Kidney capillary endothelial cell (primary cell): ENCODE measurements around the gene TUBB3.
"Not testable (repeated sequence)": the region's sequence is repeated elsewhere in the genome, so short reads cannot be mapped to it uniquely, and the experiment has no call there.

ENCODE experiments used
- DNase-seq: peaks from one replicate; pipeline ENCODE4 v3.0.0-alpha.2; 2018; ENCODE audit warnings: low spot score

Gene TUBB3

DNA sequence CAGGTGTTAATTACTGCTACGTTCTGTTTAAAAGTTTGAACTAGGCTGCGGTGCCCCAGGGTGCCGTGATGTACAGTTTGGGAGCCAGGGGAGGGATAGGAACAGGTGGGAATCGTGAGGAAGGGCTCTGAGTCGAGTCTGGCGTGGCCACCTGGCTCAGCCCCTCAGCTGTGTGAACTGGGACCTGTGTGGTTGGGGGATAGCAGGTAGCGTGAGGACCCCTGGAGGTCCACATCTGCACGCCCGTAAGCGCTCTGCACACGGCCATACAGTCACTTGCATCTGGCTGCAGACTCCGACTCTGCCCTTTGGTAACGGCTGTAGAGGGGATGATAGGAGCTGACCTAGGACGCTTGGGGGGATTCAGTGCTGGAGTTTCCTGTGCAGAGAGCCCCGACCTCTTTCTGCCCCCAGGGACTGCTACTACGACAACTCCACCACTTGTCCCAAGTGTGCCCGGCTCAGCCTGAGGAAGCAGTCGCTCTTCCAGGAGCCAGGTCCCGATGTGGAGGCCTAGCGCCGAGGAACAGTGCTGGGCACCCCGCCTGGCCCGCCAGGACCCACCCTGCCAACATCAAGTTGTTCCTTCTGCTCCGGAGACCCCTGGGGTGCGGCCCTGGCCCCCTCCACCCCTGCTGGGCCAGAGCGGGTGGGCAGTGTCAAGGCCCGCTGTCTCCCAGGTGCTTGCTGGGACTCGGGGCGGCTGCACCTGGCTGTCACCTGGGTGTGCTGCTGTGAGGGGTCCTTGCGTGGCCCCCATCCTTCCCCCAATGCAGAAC lies 42.5 kb downstream of the TUBB3 start:
- no peak for DNase-seq

DNA sequence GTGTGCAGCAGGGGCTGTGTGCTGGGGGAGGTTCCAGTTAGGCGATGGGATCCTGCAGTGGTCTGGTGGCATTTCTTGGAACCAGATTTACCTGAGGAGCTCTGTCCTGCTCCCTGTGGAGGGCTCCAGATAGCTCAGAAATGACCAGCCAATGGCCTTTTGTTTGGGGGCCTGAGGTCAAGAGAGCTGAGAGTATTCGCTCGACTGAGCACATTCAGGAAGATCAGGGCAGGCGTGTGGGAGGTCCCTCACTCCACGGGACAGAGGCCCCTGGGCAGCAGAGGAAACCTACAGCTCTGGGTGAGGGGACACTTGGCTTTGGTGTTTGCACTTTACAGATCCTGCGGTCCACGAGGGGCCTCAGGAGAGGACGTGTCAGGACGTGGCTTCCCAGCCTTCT lies 43.6 kb downstream of the TUBB3 start:
- no peak for DNase-seq

DNA sequence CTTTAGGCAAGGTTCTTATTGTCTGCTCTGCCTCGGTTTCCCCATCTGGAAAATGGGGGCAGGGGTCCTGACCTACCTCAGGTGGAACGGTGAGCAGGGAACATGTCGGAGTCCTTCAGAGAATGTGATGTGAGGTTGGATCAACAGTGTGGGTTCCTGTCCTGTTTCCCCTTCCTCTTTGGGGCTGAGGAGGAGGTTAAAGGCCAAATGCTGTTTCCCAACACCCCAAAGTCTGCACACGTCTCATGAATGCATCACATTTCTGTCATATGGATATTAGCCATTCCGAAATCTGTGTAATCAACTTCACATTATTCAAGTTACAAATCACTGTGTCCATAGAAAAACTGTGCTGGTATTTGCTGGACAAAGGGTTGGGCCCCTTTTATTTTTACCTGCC lies 44.3 kb downstream of the TUBB3 start:
- not testable (repeated sequence) for DNase-seq

DNA sequence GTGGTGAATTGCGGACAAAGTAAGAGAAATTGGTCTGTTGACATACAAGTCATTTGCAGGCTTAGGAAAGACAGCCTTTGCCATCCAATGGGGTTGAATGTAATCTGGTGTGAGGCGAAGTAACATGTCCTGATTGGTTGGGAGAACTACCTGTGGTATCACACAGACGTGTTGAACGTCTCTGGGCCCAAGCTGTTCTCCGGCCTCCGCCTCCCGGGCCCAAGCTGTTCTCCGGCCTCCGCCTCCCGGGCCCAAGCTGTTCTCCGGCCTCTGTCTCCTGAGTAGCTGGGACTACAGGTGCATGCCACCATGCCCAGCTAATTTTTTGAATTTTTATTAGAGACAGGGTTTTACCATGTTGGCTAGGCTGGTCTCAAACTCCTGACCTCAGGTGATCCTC lies 44.9 kb downstream of the TUBB3 start:
- DNase-seq, result not testable (repeated sequence)

DNA sequence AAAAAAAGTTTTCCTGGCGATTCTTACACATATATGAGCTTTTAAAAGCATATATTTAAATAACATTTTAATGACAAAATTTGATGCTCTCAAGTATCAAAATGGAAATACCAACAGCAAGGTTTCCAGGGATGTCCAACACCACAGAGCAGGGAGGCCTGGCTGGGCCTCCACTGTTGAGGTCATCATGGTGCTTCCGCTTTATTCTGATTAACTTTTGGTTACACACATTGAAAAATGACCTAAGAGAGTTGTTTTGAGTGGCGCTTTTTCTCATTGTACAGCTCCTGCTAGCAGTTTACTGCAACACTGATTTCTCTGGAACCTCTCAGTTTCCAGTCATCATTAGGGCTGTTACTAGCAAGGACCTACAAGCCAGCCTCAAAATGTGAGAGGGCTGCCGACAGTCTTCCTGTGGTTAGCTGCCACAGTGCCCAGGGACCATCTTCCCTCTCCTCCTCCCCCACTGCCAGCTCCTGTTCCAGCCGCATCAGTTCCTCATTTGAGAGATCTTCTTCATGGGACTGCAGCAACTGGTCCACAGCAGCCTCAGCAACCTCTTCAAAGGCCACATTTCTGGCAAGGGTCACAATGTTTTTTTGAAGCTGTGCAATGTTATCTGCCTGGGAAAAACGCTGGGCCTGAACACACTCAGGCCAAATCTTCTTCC lies 46.7 kb downstream of the TUBB3 start:
- no peak for DNase-seq

DNA sequence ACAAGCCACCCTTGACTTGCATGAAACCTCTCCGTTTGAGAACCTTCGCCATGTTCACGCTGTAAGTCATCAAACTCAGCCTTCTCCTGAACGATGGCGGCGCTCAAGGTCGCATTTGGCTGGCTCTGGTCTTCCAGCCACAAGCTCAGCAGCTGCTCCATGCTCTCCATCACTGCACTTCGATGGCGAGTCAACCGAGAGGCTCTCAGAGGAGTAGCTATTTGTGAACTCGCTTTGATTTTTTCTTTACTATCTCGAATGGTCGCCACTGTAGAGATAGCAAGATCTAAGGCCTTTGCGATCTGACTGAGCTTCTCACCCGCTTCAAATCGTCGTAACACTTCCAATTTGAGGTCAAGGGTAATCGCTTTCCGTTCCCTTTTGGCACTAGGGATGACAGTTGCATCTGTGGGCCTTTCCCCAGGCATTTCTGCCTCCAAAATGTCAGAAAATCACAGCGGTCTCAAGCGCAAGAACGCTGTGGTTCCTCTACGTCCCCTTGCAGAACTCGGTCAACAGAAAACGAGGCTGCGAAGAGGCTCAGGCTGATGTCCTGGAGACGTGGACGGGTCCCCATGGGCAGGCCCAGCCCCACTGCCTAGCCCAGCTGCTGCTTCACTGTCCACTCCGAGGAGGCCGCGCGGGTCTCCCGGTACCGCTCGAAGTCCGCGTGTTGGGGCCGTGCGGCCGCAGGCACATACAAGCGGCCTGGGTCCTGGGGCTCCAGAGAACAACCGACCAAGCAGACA lies 48.5 kb downstream of the TUBB3 start:
- no peak for DNase-seq

DNA sequence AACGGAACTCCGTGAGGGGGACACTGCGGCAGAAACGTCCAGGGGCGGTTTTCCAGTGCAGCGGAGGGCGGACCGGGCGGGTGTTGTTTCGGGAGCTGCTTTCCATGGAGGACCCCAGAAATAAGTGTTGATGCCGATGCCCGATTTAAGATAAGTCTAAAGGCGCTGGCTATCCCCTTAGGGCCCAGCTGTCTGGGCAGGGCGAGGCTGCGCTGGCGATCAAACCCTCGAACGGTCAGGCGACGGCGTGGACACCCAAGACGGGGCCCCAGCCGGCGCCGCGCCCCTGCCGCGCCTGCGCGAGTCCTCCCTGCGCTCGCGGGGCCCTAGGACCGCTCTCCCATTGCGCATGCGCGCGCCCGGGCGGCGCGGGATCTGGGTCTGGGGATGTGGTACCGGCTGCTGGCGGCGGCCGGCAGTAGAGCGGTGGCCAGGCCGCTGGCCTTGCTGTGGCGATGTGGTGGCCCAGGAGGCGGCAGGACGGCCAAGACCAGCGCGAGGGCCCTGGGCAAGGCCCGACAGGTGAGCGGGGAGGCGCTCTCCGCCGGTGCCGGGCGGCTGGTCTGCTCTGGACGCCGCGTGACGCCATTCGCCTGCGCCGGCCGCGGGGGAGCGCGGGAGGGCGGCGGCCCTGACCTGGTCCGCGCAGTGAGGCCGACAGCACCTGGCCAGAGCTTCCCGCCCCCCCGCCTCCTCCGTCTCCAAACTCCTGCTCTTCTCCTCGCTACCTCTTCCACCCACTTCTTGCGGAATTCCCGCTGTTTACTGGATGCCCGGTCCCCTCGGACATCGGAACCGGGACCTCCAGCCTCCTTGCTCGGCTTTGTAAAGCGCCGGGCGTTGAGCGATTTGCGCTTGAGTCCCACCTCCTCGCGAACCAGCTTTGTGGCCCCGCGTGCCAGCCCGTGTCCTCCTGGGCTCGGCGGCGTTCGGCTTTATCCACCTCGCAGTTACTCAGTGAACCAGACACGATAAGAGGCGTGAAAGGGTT lies 49.4 kb downstream of the TUBB3 start:
- peak; percentile 95 for DNase-seq

DNA sequence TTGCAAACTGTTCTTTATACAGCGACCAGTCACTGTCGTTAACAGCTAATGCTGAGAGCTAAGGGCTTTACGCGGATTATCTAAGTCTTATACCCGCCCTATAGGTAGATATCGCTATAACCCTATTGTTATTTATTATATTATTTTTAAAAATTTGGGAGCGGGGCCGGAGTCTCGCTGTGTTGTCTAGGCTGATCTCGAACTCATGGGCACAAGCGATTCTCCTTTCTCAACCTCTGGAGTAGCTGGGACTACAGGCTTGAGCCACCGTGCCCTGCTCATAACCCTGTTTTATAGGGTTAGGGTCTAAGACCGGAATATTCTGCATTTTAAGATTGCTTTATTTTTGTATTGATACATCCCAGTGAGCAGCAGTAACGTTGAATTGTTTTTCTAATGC lies 50.1 kb downstream of the TUBB3 start:
- DNase-seq, result no peak

DNA sequence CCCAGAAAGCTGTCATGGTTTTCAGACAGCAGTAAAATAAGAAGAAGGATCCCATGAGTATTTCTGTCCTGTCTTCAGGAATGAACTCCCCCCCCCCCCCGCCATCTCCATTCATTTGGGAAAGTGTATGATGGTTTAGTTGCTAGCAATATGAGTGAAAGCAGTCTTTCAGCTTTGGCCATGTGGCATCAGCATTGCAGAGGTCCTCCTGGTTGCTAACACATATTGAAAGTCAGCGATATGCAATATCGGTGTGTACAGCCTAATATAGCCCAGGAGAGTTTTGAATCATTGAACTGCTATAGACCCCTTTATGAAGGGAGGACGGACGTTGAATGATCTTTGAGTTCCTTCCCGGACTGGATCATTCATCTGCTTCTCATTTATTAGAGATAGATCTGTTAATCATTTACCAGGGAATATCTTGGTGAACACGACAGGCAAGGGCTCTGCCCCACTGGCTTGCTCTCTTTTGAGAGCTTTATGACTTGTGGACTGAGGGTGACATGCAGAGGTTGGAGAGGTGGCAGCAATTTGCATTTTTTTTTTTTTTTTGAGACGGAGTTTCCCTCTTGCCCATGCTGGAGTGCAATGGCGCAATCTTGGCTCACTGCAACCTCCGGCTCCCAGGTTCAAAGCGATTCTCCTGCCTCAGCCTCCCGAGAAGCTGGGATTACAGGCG lies 50.7 kb downstream of the TUBB3 start:
- DNase-seq, result no peak

DNA sequence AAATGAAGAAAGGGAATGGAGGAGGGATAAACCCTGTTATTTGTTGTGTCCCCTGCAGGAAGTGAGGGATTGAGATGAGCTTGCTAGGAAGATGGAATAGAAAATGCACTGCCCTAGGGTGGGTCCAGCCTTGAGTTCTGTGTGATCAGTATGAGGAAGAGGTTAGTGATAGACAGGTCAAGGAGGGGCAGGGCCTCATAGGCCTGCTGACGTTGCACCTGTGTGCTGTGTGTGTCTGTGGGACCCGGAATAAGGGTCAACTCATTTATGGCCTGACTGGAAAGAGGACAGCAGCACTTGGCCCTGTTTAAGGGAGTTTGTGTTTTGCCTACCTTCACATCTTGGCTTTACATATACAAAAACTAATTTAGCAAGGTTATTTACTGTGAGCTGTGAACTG lies 51.7 kb downstream of the TUBB3 start:
- DNase-seq, result no peak

DNA sequence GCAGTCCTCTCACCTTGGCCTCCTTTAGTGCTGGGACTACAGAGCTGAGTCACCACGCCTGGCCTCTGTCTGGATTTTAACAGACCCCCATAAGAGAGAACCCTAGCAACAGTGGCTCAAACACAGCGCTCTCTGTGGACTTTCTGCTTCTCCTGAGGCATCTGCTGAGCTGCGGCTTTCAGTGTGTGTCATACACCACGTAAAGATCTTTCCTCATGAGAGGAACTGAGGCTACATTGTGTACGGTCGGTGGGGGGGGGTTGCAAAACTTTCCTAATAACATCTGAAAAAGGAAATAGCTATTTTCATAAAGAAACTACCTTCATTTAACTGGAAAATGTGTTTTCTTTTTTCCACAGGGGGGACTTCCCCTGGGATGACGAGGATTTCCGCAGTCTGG lies 58.3 kb downstream of the TUBB3 start:
- no peak for DNase-seq

DNA sequence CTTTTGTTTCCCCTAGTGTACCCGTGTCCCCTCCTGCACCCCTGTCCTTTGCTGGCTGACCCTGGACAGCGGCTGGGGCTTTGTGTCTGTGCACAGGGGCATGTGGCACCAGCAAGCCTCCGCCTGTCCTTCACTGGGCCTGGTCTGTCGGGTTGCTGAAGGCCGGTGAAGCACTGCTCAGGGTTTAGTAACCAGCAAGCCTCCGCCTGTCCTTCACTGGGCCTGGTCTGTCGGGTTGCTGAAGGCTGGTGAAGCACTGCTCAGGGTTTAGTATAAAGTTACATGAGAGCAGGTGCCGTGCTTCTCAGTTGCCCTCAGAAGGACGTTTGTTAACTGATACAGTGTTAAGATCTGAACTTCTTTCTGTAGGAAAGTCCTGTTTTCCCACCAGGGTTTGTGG lies 59.2 kb downstream of the TUBB3 start:
- no peak for DNase-seq

DNA sequence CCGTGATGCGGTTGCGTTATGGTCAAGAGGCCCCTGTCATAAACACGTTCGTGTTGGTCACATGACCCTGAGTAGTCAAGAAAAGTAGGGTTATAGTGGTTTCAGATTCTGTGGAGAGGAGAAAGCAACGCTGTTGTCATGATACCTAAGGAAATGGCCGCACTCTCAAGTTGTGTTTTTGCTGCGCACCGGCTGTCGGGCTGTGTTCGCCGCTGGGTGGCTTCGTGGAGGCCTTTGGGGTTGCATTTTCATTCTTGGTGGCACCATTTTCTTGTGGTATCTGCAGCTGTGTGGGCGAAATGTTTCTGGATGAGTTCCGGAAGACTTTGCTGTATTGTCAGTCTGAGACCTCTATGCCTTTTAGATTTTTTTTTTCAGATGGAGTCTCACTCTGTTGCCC lies 60.4 kb downstream of the TUBB3 start:
- DNase-seq, result no peak

DNA sequence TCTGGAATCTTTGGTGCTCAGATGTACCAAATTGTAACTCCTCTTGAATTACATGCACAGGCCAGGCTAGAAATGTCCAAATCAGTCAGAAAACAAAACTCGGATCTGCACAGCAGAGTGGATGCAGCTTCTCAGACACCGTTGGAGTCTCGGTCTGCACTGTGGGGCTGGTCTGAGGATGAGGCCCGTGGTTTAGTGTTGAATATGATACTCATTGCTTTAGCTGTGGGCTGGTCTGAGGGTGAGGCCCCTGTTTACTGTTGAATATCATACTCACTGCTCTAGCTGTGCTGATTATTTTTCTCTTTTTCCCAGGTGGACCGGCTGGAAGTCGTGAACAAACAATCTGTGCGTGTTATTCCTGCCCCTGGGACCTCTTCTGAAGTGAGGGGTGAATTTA lies 61.1 kb downstream of the TUBB3 start:
- no peak for DNase-seq

DNA sequence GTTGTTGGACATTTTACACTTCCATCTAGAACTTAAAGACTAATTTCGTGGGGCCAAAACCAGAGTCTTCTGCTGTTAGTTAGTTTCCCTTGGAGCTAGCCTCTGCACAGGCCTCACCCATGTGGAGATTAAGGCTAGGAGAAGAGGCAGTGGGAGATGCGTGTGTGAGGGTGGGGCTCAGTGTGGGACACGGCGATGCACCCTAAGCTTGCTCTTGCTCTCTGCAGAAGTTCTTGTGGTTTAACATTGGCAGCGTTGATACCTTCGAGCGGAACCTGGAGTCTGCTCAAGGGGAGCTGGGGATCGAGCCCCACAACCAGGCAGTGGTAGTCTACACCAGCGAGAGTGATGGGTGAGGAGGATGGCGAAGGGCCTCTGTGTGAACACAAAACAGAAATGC lies 62.1 kb downstream of the TUBB3 start:
- DNase-seq, result no peak
